HCT116 (cell line): Measurements from ENCODE around the gene LTO1.

ENCODE experiments used
- CEBPB ChIP-seq: IDR thresholded peaks from 2 replicates; pipeline ENCODE4 v1.6.1; 2012; ENCODE audit warnings: low read depth
- CTCF ChIP-seq, 3 experiments: fragments of 200-600 bp in 1 of 3; sonication (generic) in 1 of 3; IDR thresholded peaks in 2 of 3; conservative IDR thresholded peaks in 1 of 3; 2 replicates each; pipeline ENCODE4 v1.5.1; 2012 to 2017; ENCODE audit warnings: low read depth in 2 of 3, low read length in 2 of 3, antibody characterized with exemption in 1 of 3, borderline replicate concordance in 1 of 3, control low read depth in 1 of 3, mild to moderate bottlenecking in 1 of 3, mixed read lengths in 1 of 3, mixed run types in 1 of 3, moderate library complexity in 1 of 3; ENCODE audit not compliant: insufficient read depth in 1 of 3
- EGR1 ChIP-seq: IDR thresholded peaks from 2 replicates; pipeline ENCODE4 v1.6.1; 2012; ENCODE audit warnings: low read depth
- ELF1 ChIP-seq: IDR thresholded peaks from 2 replicates; pipeline ENCODE4 v1.6.1; 2012; ENCODE audit warnings: low read depth, borderline replicate concordance
- EZH2 ChIP-seq: fragments of 200-600 bp; sonication (generic); IDR thresholded peaks from 2 replicates; pipeline ENCODE4 v1.6.1; 2017; ENCODE audit warnings: antibody characterized with exemption, mixed run types
- MAX ChIP-seq: IDR thresholded peaks from 2 replicates; pipeline ENCODE4 v1.6.1; 2012
- POLR2A ChIP-seq: IDR thresholded peaks from 2 replicates; pipeline ENCODE4 v1.7.0; 2011; ENCODE audit warnings: borderline replicate concordance; ENCODE audit not compliant: insufficient read depth, insufficient read length; ENCODE audit errors: extremely low read depth
- POLR2AphosphoS5 ChIP-seq: IDR thresholded peaks from 2 replicates; pipeline ENCODE4 v1.6.1; 2011; ENCODE audit warnings: mild to moderate bottlenecking, low read depth, low read length, moderate library complexity
- RAD21 ChIP-seq: IDR thresholded peaks from 2 replicates; pipeline ENCODE4 v1.6.1; 2012; ENCODE audit warnings: low read depth, mild to moderate bottlenecking
- REST ChIP-seq: IDR thresholded peaks from 2 replicates; pipeline ENCODE4 v1.6.1; 2012; ENCODE audit warnings: low read depth
- SRF ChIP-seq: IDR thresholded peaks from 2 replicates; pipeline ENCODE4 v1.6.1; 2012; ENCODE audit warnings: low read depth
- YY1 ChIP-seq: IDR thresholded peaks from 2 replicates; pipeline ENCODE4 v1.6.1; 2011; ENCODE audit warnings: low read length, low read depth, moderate library complexity, mild to moderate bottlenecking; ENCODE audit not compliant: insufficient replicate concordance; ENCODE audit errors: extremely low read depth
- ZFX ChIP-seq: fragments of 450-650 bp; IDR thresholded peaks from 2 replicates; pipeline ENCODE4 v1.6.1; 2017
- ZNF274 ChIP-seq: fragments of 200-500 bp; sonication (Bioruptor generic); IDR thresholded peaks from 2 replicates; pipeline ENCODE4 v1.6.1; 2014; ENCODE audit warnings: mild to moderate bottlenecking, low read depth, low read length, inconsistent platforms

GRCh38 chr11:69659591-69659990 lies 15.6 kb downstream of the LTO1 start:
- no peak for TF ChIP-seq POLR2AphosphoS5
- no peak for TF ChIP-seq REST
- no peak for TF ChIP-seq EZH2
- TF ChIP-seq MAX, result no peak
- no peak for TF ChIP-seq CTCF (IDR thresholded peaks at IDR 0.05 in 2 of 3, conservative IDR thresholded peaks at IDR 0.05 in 1 of 3; ENCODE audit: borderline replicate concordance in 1 of 3, insufficient read depth in 1 of 3, low read depth in 2 of 3, low read length in 2 of 3)
- TF ChIP-seq YY1, result no peak
- no peak for TF ChIP-seq ZFX
- no peak for TF ChIP-seq SRF
- TF ChIP-seq RAD21, result no peak
- TF ChIP-seq CEBPB, result no peak
- no peak for TF ChIP-seq POLR2A
- no peak for TF ChIP-seq EGR1
- TF ChIP-seq ELF1, result no peak
- no peak for TF ChIP-seq ZNF274
